MCF 10A (cell line): ENCODE results near the gene EXOC1. TPM values are rescaled to one million over a fixed set of nuclear protein-coding genes. Genes with fewer than 3 reads are reported as not detected.
A peak's percentile ranks its signal among the peaks of the same experiment; 100 is the strongest.
"Not testable (repeated sequence)": the region's sequence is repeated elsewhere in the genome, so short reads cannot be mapped to it uniquely, and the experiment has no call there.

Source experiments
- BruUV-seq: library from RNA; stranded (reverse); fragments of 400-500 nt; replicated peaks from 2 replicates; lab custom pipeline; 2021; lab: Mats Ljungman, UMichigan
- CTCF ChIA-PET: fragments of 300-600 bp; sonication (Branson Sonifier 250); formaldehyde crosslinking; extraction: SDS; loops from one replicate; lab custom pipeline; 2021; ENCODE audit warnings: antibody characterized with exemption, inconsistent platforms; lab: Yijun Ruan, JAX
- POLR2A ChIA-PET: fragments of 300-600, 350-650 bp; sonication (Branson Sonifier 250); formaldehyde crosslinking; extraction: SDS; loops from one replicate; lab custom pipeline; 2020; ENCODE audit warnings: antibody characterized with exemption, inconsistent platforms; lab: Yijun Ruan, JAX
- DNase-seq: peaks from one replicate; pipeline ENCODE4 v3.0.0-alpha.2; 2018; ENCODE audit not compliant: unreplicated experiment
- H3K27ac Mint-ChIP-seq: one replicate; pipeline ENCODE4 v1.8.0; 2022; ENCODE audit warnings: mild to moderate bottlenecking, low read depth, mixed read lengths; ENCODE audit not compliant: unreplicated experiment
- H3K27me3 Mint-ChIP-seq: one replicate; pipeline ENCODE4 v1.8.0; 2022; ENCODE audit warnings: mixed read lengths; ENCODE audit not compliant: insufficient read depth, unreplicated experiment
- H3K36me3 Mint-ChIP-seq: one replicate; pipeline ENCODE4 v1.8.0; 2022; ENCODE audit warnings: mild to moderate bottlenecking, moderate library complexity, mixed read lengths; ENCODE audit not compliant: insufficient read depth, unreplicated experiment
- H3K4me1 Mint-ChIP-seq: one replicate; pipeline ENCODE4 v1.8.0; 2022; ENCODE audit warnings: mixed read lengths; ENCODE audit not compliant: insufficient read depth, unreplicated experiment
- H3K4me3 Mint-ChIP-seq: one replicate; pipeline ENCODE4 v1.8.0; 2022; ENCODE audit warnings: mild to moderate bottlenecking, moderate library complexity, mixed read lengths; ENCODE audit not compliant: unreplicated experiment
- H3K9me3 Mint-ChIP-seq: one replicate; pipeline ENCODE4 v1.8.0; 2022; ENCODE audit warnings: mixed read lengths; ENCODE audit not compliant: unreplicated experiment
- intact Hi-C: fragments of 100-400 bp; cut with micrococcal nuclease; formaldehyde crosslinking; loops from 2 replicates; pipeline ENCODE4 v1.14.1; 2022
- total RNA-seq: library from RNA; stranded (reverse); gene quantifications from 2 replicates; pipeline ENCODE4 v1.2.3, GENCODE V29; 2022
- TF ChIP-seq, protein P1 (sequence below): fragments of 200-600 bp; IDR thresholded peaks from one replicate; pipeline ENCODE4 v1.8.0; 2022; ENCODE audit warnings: antibody characterized with exemption, mild to moderate bottlenecking; ENCODE audit not compliant: unreplicated experiment

The EXOC1 gene
- total RNA-seq, 1 experiment from 2014 or later: 31.4 TPM

DNA sequence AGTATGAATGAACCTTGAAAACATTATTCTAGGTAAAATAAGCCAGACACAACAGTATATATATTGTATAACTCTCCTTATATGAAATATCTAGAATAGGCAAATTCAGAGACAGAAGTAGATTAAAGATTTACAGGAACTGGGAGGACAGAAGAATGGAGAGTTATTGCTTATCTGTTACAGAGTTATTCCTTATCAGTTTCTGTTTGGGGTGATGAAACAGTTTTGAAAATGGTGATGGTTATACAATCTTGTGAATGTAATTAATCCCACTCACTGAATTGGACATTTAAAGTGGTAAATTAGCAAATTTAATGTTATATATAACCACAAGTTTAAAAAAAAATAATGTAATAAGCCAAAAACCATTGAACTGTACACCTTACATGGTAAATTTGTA, 14.5 kb upstream of the EXOC1 start:
- BruUV-seq: no TSS peak
- Mint-ChIP-seq H3K27ac (no peak overlapping the region), H3K4me3 (no peak overlapping the region), H3K4me1 (no peaks in the 10 kb centered on the region), H3K9me3 (peaks cover 6% of the 10 kb centered on the region), H3K27me3 (no peaks in the 10 kb centered on the region), H3K36me3 (no peaks in the 10 kb centered on the region)
- TF ChIP-seq, protein P1, sequence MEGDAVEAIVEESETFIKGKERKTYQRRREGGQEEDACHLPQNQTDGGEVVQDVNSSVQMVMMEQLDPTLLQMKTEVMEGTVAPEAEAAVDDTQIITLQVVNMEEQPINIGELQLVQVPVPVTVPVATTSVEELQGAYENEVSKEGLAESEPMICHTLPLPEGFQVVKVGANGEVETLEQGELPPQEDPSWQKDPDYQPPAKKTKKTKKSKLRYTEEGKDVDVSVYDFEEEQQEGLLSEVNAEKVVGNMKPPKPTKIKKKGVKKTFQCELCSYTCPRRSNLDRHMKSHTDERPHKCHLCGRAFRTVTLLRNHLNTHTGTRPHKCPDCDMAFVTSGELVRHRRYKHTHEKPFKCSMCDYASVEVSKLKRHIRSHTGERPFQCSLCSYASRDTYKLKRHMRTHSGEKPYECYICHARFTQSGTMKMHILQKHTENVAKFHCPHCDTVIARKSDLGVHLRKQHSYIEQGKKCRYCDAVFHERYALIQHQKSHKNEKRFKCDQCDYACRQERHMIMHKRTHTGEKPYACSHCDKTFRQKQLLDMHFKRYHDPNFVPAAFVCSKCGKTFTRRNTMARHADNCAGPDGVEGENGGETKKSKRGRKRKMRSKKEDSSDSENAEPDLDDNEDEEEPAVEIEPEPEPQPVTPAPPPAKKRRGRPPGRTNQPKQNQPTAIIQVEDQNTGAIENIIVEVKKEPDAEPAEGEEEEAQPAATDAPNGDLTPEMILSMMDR: no peak
- POLR2A ChIA-PET: no interaction called here
- intact Hi-C loops: no loop called here
- no peak for DNase-seq
- CTCF ChIA-PET: no interaction called here

DNA sequence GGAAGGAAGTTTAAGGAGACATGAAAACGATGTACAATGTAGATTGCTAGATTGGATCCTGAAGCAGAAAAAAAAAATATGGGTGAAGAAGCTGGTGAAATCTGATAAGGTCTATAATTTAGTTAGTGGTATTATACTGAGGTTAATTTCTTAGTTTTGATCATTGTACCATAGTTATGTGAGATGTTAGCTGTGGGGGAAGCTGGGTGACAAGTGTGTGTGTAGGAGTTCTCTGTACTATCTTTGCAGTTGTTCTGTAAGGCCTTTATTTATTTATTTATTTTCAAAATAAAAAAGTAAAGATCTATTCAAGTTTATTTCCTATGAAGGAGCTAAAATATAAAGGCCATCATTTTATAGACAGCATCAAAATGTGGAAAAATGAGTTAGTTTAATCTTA, 12.5 kb upstream of the EXOC1 start:
- intact Hi-C loops: no loop called here
- POLR2A ChIA-PET: interaction anchor here (0.7 to 1.3 kb wide), 2 partner anchors 10 to 13 kb away, joined by 3 read pairs; partner anchors contain the start of gene EXOC1
- Mint-ChIP-seq H3K27ac (no peak overlapping the region), H3K36me3 (no peaks in the 10 kb centered on the region), H3K9me3 (peaks cover 6% of the 10 kb centered on the region), H3K27me3 (no peaks in the 10 kb centered on the region), H3K4me1 (no peaks in the 10 kb centered on the region), H3K4me3 (no peak overlapping the region)
- DNase-seq: no peak
- TF ChIP-seq, protein P1: no peak
- CTCF ChIA-PET: interaction anchor here (1.5 kb wide), 1 partner anchor 27 kb away, joined by 3 read pairs; no protein-coding TSS in a partner anchor
- no TSS peak for BruUV-seq

DNA sequence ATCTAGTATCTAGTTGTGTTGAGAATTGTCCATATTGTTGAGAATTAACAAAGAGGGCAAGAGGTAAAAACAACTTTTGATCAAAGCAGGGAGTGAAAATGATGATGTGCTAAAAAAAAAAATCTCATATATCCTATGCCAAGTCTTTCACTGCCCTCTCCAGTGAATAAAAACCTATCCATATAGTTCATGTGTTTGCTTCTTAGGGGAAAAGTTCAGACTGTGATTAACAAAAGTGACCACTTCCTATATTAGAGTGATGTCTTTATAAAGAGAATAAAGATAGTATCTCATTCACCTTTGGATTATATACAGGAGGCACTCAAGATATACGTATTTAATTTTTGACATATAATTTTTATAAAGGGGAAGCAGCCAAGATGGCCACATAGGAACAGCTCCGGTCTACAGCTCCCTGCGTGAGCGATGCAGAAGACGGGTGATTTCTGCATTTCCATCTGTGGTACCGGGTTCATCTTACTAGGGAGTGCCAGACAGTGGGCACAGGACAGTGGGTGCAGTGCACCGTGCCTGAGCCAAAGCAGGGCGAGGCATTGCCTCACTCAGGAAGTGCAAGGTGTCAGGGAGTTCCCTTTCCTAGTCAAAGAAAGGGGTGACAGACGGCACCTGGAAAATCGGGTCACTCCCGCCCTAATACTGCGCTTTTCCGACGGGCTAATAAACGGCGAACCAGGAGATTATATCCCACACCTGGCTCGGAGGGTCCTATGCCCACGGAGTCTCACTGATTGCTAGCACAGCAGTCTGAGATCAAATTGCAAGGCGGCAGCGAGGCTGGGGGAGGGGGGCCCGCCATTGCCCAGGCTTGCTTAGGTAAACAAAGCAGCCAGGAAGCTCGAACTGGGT, 11.8 kb upstream of the EXOC1 start:
- H3K4me3 Mint-ChIP-seq, H3K27me3 Mint-ChIP-seq, intact Hi-C loops, H3K4me1 Mint-ChIP-seq, BruUV-seq, H3K36me3 Mint-ChIP-seq, H3K9me3 Mint-ChIP-seq, H3K27ac Mint-ChIP-seq: not testable (repeated sequence)
- peak; percentile 59 for DNase-seq
- ChIA-PET CTCF (interaction anchor here (0.6 to 1.5 kb wide), 2 partner anchors 26 to 58 kb away, joined by 3 read pairs; no protein-coding TSS in a partner anchor), POLR2A (interaction anchor here (0.7 to 1.3 kb wide), 2 partner anchors 10 to 12 kb away, joined by 3 read pairs; partner anchors contain the start of gene EXOC1)

DNA sequence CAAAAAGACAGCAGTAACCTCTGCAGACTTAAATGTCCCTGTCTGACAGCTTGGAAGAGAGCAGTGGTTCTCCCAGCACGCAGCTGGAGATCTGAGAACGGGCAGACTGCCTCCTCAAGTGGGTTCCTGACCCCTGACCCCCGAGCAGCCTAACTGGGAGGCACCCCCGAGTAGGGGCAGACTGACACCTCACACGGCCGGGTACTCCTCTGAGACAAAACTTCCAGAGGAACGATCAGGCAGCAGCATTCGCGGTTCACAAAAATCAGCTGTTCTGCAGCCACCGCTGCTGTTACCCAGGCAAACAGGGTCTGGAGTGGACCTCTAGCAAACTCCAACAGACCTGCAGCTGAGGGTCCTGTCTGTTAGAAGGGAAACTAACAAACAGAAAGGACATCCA, 11.1 kb upstream of the EXOC1 start:
- DNase-seq, H3K9me3 Mint-ChIP-seq, BruUV-seq, H3K4me1 Mint-ChIP-seq, H3K36me3 Mint-ChIP-seq, H3K27ac Mint-ChIP-seq, POLR2A ChIA-PET, intact Hi-C loops, H3K4me3 Mint-ChIP-seq, H3K27me3 Mint-ChIP-seq: not testable (repeated sequence)
- CTCF ChIA-PET: interaction anchor here (1.5 kb wide), 1 partner anchor 25 kb away, joined by 3 read pairs; no protein-coding TSS in a partner anchor

DNA sequence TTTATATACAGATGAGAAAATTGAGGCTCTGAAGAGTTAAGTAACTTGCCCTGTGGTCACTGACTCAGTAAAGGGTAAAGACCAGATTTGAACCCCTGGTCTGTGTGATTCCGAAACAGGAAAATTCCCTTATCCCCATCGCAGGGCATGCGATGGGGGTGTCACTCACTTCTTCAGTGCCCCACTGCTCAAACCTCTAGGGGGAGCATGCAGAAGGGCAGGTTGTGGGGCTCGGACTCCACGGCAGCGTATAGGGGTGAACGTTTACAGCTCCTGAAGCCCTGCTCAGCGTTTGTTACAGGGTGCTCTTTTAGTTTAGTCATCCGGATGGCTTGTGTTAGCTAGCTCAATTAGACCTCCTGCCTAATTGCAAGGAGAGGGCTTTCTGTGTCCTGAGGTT, 3.7 kb upstream of the EXOC1 start:
- Mint-ChIP-seq H3K4me1 (peaks cover 14% of the 10 kb centered on the region), H3K27ac (no peak overlapping the region), H3K27me3 (no peaks in the 10 kb centered on the region), H3K9me3 (no peaks in the 10 kb centered on the region), H3K4me3 (no peak overlapping the region), H3K36me3 (no peaks in the 10 kb centered on the region)
- BruUV-seq: no TSS peak
- DNase-seq: no peak
- ChIA-PET CTCF (interaction anchor here (0.9 kb wide), 1 partner anchor 17 kb away, joined by 3 read pairs; no protein-coding TSS in a partner anchor), POLR2A (no interaction called here)
- intact Hi-C loops: no loop called here
- TF ChIP-seq, protein P1: no peak
